GM18511 (cell line): ENCODE data around the gene HAGHL.
"Not testable (repeated sequence)": the region's sequence is repeated elsewhere in the genome, so short reads cannot be mapped to it uniquely, and the experiment has no call there.

ENCODE experiments used
- ATAC-seq: cut with Tn5 transposase; IDR thresholded peaks from one replicate; pipeline ENCODE4 v1.9.1; 2021; ENCODE audit warnings: mild to moderate bottlenecking, moderate library complexity; ENCODE audit not compliant: unreplicated experiment

The HAGHL gene

DNA sequence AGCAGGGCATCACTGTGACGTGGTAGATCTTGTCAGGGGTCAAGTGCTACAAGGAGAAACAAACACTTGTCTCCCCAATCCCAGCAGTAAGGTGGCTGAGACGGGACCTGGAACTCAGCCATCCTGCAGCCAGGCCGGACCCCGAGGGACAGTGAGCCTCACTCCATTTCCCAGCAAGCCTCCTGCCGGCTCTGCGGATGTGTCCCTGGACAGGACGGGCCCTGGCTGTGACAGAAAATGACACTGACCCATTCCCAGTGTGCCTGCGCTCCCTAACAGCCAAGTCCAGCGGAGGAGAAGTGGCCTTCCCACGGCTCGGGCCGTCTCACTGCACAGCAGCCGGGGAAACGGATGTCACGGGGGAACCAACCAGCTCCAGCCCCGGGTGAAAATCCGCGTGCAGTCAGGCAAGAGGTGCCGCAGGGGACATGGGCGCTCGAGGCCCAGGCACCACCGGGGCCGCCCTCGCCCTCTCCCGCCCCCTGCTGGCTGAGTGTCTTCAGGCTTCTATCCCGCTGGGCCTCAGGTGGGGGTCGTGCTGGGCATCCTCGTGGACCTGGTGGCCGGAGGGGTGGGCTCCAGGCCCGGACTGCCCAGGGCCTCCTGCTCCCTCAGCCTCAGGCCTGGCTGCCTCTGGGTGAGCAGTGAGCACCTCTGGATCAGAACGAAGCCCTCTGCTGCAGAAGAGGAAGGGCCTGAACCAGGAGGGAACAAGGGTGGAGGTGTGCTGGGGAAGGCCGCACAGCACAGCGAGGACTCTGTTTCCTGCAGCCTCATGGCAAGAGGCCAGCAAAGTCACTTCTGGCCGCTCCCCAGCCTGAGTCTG is 6.7 kb downstream of the HAGHL start:
- no peak for ATAC-seq

DNA sequence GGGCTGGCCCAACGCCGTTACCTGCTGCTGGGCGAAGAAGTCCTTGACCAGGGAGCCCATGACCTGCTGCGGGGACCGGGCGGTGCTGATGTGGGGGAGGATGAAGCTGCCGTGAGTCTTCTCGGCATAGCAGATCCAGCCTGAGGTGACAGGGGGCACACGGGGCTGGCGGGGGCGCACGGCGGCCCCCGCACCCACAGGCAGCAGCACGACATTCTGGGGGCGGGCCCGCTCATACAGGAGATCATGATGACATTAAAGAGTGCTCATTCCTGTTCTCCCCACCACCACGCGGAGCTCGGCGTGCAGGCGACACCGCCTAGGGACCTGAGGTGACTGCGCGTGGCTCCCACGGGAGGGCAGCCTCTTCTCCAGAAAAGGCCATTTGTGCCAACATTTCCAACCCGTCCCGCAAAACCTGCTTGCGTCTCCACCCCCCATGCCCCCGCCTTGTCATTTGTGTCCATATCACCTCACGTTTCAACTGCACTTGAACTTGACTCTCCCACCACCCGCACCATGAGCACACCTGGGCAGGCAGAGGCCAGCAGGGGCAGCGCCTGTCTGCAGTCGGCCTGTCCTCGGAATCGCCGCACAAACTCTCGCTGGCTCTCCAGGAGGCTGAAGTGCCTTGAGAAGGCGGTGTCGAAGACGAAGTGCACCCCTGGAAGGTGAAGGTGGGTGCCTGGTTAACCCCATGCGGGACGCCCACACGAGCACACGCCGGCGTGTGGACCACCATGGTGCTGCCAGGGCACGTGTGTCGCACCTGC is 7.5 kb downstream of the HAGHL start:
- ATAC-seq, result no peak

DNA sequence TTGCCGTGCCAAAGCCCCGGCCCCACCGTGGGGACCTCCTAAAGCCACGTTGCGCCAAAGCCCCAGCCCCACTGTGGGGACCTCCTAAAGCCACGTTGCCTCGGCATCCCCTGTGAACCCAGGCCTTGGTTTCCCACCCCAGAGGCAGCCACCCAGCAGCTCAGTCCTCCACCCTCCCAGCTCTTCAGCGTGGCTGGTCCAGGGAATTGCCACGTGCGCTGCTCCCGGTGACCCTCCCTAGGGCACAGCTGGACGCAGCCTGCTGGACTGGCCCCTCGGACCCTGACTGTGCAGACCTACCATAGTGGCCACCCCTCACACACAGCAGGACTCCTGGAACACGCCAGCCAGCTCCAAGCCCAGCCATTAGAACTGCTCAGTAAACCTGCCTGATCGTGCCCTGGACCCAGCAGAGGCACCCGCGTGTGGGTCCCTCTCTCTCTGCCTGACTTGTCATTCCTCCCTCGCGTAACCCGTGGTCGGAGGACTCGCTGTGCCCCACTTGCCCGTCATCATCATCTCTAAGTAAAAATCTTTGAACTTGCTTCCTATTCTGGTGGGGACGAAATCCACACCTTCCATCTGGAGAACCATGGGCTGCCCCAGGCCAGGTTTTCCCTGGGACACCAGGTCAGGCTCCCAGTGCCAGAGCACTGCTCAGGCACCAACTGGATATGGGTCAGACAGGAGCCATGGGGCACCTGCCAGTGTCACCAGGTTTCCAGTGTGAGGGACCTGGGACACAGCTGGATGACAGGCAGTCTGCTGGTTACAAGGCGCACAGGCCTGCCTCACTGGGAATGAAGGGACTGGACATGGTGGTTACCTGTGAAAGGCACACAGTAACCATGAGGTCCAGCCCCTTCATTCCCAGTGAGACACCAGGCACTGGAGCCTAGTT is 8.3 kb downstream of the HAGHL start:
- ATAC-seq, result no peak

DNA sequence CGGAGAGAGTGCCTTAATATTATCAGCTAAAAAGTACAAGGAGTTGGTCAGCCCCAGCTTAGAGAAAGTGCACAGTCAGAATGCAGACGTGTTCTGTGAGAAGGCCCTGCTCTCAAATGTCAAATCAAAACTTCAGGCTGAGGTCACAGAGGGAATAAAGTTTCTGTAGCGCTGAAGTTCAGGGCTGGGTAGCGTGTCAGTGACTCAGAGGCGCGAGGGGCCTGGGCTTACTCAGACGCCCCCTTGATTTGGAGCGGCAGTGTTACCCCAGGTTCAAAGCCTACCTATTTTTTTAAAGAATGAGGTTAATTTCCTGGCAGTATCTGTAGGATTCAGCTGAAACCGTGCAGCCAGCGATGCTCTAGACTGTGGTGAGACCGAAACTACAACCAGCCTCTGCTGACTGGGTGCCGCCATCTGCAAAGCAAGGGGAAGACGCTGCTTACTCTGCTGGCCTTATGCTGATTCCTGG is 9.1 kb downstream of the HAGHL start:
- ATAC-seq, result no peak

DNA sequence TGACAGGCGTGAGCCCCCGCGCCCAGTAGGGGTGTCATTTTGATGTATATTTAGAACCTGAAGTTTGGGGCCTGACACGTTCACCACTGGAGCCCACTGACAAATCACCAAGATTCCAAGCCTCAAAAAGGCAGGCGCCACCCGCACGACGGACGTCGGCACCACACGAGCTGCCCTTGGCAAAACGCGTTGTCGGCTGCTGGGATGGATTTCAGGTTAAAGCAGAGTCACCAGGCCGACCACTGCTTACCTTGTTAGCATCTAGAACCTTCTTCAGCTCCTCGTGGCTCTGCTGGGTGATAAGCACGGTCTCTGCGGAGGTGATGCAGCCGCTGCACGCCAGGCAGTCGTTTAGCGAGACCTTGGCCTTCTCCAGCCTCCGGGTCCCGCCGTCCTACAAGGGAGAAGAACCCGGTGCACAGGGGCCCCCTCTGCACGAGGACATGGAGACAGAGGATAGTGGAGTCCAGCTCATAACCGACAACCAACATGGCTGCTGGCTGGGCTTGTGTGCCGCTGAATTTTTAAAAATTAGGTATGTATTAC is 10.1 kb downstream of the HAGHL start:
- no peak for ATAC-seq

DNA sequence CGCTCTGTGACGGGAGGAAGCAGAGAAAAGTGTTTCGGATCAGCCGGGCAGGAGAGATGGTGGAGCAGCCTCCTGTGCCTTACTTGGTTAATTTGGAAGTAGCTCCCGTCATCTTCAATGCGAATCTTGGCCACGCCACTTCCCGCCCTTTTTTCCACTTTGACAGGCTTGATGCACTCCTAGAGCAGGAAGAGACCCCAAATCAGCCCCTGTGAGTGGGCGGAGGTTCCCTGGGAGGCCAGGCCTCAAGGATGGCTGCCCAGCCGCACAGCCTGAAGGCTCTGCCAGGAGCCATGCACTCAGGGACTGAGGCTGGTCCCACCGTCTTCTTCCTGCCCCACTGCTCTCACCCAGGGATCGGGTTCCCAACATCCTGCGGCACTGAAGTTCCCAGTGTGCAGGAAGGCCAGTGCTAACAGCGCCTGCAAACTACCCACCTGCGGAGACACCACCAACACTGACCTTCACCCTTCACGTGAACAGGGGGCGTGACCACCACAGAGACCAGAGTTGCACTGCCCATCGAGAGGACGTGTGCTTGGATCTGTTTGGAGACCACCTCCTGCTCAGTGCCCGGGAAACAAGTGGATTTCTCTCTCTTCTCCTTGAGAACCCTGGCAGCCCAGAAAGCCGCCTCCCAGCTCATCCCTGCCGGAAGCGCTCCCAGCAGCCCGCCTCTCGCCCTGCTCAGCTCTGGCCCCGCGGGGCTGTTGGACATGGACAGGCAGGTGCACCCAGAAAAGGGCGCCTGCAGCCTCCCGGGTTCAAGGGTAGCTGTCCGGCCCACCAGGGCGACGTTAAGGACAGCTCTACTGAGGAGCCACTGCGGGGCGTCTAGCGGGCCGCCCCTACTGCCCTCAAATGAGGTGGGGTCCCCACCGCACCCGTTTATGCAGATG is 12.9 kb downstream of the HAGHL start:
- ATAC-seq, result no peak

DNA sequence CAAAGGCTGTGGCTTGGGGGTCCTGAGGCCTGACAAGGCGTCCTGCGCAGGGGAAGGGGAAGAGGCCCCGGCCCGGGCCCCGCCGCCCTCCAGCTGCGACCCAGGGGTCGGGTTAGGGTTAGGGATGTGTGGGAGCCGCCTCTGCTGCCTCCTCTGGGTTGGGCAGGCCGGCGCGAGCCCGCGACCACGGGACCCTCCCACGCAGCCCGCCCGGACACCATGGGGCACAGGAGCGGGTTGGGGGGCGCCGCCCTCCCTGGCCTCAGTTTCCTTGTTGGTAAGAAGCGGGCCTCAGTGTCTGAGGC is 13.5 kb downstream of the HAGHL start:
- peak; percentile 29 for ATAC-seq

DNA sequence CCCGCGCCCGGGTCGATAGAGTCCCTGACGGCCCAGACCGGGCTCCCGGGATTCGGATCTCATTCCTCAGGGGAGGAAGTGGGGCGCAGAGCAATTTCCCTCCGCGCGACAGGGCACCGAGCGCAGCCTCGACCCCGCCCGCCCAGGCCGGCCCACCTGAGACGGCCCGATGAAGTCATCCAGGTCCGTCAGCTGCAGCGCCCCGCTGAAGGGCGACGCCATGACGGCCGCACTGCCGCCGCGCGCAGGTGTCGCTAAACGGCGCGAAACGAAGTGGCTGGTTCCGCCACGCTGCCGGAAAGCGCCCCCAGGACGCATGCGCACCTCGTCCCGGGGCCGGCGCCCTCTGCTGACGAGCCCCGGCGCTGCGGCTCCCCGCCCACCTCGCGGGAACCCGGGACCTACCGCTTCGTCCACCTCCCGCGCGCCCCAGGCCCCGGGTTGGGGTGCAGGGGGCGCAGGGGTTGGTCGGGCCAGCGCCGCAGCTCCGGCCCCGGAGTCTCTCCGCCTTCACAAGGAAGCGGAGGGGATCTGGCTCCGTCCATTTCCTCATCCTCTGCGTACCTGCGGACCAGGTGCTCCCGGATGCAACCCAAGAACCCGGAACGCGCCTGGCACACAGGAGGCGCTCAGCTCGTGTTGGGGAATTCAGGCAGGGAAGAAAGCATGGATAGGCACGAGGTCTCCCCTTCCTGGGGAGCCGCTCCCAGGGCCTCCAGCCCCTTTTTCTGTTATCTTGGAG is 14.0 kb downstream of the HAGHL start, which contains the start of gene CIAO3:
Gene CIAO3 (minus strand): TSS at position 234 of the 742 bp plus-strand sequence. CDS start 12 bp downstream, at position 222.
- ATAC-seq, result peak; percentile 77

DNA sequence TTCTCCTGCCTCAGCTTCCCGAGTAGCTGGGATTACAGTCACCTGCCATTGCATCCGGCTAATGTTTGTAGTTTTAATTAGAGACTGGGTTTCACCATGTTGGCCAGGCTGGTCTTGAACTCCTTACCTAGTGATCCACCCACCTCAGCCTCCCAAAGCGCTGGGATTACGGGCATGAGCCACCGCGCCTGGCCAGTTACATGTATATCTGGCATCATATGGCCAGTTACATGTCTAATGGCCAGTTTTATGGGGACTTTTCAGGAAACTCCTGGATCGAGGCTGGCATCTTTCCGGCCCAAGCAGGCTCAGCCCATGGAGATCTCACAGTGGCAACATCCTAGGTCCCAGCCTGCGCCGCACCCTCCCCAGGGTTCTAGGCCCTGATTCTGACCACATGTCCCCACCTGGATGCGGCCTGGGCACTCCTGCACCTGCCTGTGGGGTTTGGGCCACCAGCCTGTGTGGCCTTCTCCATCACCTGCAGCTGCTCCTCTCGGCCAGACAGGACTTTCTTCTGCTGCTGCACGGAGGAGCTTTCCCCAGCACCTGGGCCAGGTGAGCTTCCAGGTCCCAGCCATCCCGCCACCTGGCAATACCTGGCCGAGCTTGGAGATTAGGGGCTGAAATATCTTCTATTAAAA is 15.2 kb downstream of the HAGHL start:
- no peak for ATAC-seq

DNA sequence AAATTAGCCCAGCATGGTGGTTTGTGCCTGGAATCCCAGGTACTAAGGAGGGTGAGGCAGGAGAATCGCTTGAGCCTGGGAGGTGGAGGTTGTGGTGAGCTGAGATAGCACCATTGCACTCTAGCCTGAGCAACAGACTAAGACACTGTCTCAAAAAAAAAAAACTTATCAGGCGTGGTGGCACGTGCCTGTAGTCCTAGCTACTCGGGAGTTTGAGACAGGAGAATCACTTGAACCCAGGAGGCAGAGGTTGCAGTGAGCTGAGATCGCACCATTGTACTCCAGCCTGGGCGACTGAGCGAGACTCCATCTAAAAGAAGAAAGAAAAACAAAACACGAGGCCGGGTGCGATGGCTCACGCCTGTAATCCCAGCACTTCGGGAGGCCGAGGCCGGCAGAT is 16.0 kb downstream of the HAGHL start:
- not testable (repeated sequence) for ATAC-seq

DNA sequence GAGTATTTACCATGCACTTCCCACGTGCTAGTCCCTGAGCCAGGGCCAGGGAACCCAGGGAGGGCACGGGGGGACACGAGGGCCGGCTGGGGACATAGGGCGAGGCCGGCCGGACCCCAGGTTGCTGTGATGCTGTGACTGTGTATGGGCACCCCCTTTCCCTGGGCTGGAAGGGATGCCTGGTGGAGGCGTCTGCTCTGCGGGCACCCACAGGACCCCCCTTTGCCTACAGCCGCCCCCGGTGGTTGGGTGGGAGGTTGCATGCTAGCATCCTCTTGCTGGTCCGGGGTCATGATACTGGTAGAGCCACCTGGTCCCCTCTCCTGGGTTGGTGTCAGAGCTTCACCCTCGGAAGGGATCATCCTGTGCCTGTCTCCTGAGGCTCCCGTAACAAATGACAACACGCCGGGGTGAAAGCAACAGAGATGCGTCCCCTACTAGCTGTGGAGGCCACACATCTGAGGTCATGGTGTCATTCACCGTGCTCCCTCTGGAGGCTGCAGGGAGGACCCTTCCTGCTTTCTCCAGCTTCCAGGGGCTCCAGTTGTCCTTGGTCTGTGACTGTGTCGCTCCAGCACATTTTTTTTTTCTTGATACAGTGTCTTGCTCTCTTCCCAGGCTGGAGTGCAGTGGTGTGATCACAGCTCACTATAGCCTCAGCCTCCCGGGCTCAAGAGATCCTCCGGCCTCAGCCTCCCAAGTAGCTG is 17.0 kb downstream of the HAGHL start:
- no peak for ATAC-seq

DNA sequence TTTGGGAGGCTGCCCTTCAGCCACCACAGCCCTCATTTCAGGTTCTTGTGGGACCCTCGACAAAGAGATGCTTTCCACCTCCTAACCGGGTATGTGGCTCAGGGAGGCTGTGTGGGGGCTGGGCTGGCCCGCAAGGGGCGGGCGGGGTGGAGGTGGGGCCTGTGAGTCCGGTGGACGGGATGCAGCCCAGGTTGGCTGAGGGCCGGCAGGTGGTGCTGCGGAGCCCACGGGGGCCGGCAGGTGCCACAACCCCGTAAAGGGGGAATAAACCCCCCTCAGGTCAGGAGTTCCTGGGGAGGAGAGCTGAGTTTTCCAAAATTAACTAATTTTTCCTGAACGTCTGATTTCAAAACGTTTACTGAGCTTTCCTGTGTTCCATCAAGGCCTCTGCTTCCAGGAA is 18.8 kb downstream of the HAGHL start:
- no peak for ATAC-seq

DNA sequence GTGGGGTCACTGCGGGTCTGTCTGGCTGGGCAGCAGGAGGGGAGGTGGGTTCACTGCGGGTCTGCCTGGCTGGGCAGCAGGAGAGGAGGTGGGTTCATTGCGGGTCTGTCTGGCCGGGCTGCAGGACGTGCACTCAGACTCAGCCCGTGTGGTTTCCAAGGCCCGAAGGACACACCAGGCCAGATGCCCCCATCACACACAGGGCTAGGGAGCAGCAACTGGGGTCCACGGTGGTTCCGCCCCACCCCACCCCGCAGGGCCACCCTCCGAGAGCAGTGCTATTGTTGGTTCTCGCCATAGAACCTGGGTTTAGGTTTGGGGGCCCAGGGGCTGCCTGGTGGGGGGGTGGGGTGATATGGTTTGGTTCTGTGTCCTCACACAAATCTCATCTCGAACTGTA is 19.7 kb downstream of the HAGHL start:
- no peak for ATAC-seq

DNA sequence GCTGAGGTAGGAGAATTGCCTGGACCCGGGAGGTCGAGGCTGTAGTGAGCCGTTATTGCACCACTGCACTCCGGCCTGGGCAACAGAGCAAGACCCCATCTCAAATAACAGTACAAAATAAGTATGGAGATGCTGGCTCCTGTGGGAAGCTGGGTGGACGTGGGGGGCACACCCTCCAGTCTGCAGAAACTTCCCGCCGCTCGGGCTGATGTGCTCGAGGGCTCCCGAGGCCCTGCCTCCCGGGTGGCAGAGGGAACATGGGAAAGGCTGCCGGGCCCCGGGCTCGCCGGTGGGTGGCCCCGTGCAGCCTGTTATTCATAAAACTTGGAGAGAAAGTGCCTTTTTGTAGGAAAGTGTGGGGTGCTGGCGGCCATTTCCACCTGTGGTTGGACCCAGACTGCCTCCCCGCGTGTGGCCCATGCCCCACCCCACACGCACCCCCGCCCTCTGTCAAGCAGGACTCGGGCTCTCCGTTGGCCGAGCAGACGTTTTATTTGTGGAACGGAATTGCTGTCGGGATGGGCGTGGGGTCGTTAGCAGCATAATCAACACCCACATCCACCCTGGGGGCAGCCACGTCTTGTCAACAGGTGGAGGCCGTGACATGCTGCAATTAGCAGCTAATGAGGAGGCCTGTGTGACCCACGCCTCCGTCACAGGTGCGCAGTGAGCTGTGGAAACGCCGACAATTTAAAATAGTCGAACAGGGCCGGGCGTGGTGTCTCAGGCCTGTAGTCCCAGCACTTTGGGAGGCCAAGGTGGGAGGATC is 21.3 kb downstream of the HAGHL start:
- no peak for ATAC-seq

DNA sequence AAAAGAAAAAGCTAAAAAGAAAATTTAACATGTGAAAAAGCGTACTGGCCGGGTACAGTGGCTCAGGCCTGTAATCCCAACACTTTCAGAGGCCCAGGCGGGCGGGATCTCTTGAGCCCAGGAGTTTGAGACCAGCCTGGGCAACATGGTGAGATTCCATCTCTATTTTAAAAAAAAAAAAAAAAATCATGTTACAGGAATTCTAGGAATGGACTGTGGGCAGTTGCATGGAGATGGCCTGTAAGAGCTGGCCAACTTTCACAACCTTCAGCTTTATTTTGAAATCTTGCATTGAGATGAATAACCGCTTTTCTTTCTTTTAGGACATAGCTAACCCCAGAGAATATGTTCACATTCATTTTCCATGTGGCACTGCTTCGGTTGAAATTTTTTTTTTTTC is 22.1 kb downstream of the HAGHL start:
- no peak for ATAC-seq

DNA sequence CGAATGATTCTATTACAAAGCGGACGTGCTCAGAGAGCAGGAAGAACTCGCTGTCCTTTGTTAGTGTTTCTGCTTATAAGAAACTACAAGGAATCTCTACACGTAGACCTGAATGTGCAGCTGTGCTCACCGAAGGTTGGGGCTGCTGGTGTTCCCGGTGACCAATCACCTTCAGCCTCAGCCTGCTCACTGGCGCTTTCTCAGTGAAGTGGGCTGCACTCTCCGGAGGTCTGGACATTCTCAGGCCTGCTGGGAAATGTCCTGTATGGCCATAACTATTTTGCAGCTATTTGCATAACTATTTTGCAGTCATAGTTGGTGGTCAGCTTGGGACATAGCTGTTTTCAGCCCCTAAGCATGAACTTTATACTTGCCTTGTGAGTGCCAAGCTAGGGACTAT is 23.6 kb downstream of the HAGHL start:
- no peak for ATAC-seq
